Measurements from ENCODE around the gene BCL7B. TPM values are rescaled to one million over a fixed set of nuclear protein-coding genes. Genes with fewer than 3 reads are reported as not detected.
"Not testable (repeated sequence)": the region's sequence is repeated elsewhere in the genome, so short reads cannot be mapped to it uniquely, and the experiment has no call there.

Gene BCL7B
- total and polyA plus RNA-seq, 2 donors: 13.3 to 54.9 TPM

- Histone ChIP-seq H3K27me3 (ENCODE audit: control insufficient read depth in 2 of 2, insufficient read depth in 1 of 2, low read length in 1 of 2) (no peaks in the 10 kb centered on the region), H3K36me3 (ENCODE audit: control insufficient read depth in 2 of 2, insufficient read depth in 2 of 2, low read length in 1 of 2) (peaks cover 68 to 91% of the 10 kb centered on the region in 2 donors), H3K27ac (ENCODE audit: low read depth in 1 of 2, low read length in 1 of 2) (no peak overlapping the region), H3K4me3 (ENCODE audit: low read length in 2 of 2) (no peak overlapping the region), H3K4me1 (ENCODE audit: control insufficient read depth in 2 of 2, insufficient read depth in 2 of 2, low read length in 2 of 2) (no peaks in the 10 kb centered on the region), H3K9me3 (ENCODE audit: control insufficient read depth in 2 of 2, insufficient read depth in 1 of 2, low read length in 1 of 2) (no peaks in the 10 kb centered on the region)
- 99% methylated on average over 7 of the region's 7 CpGs for WGBS
- no peak for DNase-seq (ENCODE audit: low read depth in 6 of 9, low spot score in 9 of 9)
These were observed 60.9 kb downstream of the BCL7B start for GRCh38 chr7:73496626-73497025.

- H3K27ac ChIP-seq (ENCODE audit: low read depth in 1 of 2, low read length in 1 of 2); H3K4me1 ChIP-seq (ENCODE audit: control insufficient read depth in 2 of 2, insufficient read depth in 2 of 2, low read length in 2 of 2); DNase-seq (ENCODE audit: low read depth in 6 of 9, low spot score in 9 of 9); H3K9me3 ChIP-seq (ENCODE audit: control insufficient read depth in 2 of 2, insufficient read depth in 1 of 2, low read length in 1 of 2); H3K4me3 ChIP-seq (ENCODE audit: low read length in 2 of 2); H3K27me3 ChIP-seq (ENCODE audit: control insufficient read depth in 2 of 2, insufficient read depth in 1 of 2, low read length in 1 of 2): not testable (repeated sequence)
- 98% methylated on average over 2 of the region's 2 CpGs for WGBS
- H3K36me3 ChIP-seq (ENCODE audit: control insufficient read depth in 2 of 2, insufficient read depth in 2 of 2, low read length in 1 of 2): peaks cover 68 to 89% of the 10 kb centered on the region in 2 donors
These were observed 62.0 kb downstream of the BCL7B start for GRCh38 chr7:73495507-73495906.

GRCh38 chr7:73489976-73490375 is 67.5 kb downstream of the BCL7B start:
- no peak for DNase-seq (ENCODE audit: low read depth in 6 of 9, low spot score in 9 of 9)
- H3K9me3 ChIP-seq (ENCODE audit: control insufficient read depth in 2 of 2, insufficient read depth in 1 of 2, low read length in 1 of 2): no peaks in the 10 kb centered on the region
- no peaks in the 10 kb centered on the region for H3K27me3 ChIP-seq (ENCODE audit: control insufficient read depth in 2 of 2, insufficient read depth in 1 of 2, low read length in 1 of 2)
- no peak overlapping the region for H3K27ac ChIP-seq (ENCODE audit: low read depth in 1 of 2, low read length in 1 of 2)
- H3K4me3 ChIP-seq (ENCODE audit: low read length in 2 of 2): no peak overlapping the region
- peaks cover 45 to 82% of the 10 kb centered on the region in 2 donors for H3K36me3 ChIP-seq (ENCODE audit: control insufficient read depth in 2 of 2, insufficient read depth in 2 of 2, low read length in 1 of 2)
- no peaks in the 10 kb centered on the region for H3K4me1 ChIP-seq (ENCODE audit: control insufficient read depth in 2 of 2, insufficient read depth in 2 of 2, low read length in 2 of 2)

- WGBS: 97% methylated on average over 1 of the region's 1 CpG
- H3K27ac ChIP-seq (ENCODE audit: low read depth in 1 of 2, low read length in 1 of 2): no peak overlapping the region
- H3K36me3 ChIP-seq (ENCODE audit: control insufficient read depth in 2 of 2, insufficient read depth in 2 of 2, low read length in 1 of 2): peaks cover 43 to 81% of the 10 kb centered on the region in 2 donors
These were observed 70.0 kb downstream of the BCL7B start for GRCh38 chr7:73487486-73487885.

More at GRCh38 chr7:73487486-73487885, 70.0 kb downstream of the BCL7B start:
- no peak for DNase-seq (ENCODE audit: low read depth in 6 of 9, low spot score in 9 of 9)
- Histone ChIP-seq H3K27me3 (ENCODE audit: control insufficient read depth in 2 of 2, insufficient read depth in 1 of 2, low read length in 1 of 2) (no peaks in the 10 kb centered on the region), H3K9me3 (ENCODE audit: control insufficient read depth in 2 of 2, insufficient read depth in 1 of 2, low read length in 1 of 2) (no peaks in the 10 kb centered on the region), H3K4me3 (ENCODE audit: low read length in 2 of 2) (no peak overlapping the region), H3K4me1 (ENCODE audit: control insufficient read depth in 2 of 2, insufficient read depth in 2 of 2, low read length in 2 of 2) (no peaks in the 10 kb centered on the region)

Other genes with a start within 250 kb of the BCL7B start
- gene NSUN5, start 248.9 kb downstream of the BCL7B start, total RNA-seq: 28.9 TPM
- 42.1 TPM for gene NSUN5, start 248.9 kb downstream of the BCL7B start, polyA plus RNA-seq
- gene TRIM50, start 229.6 kb downstream of the BCL7B start, total RNA-seq: 0.09 TPM
- 0.21 TPM for gene TRIM50, start 229.6 kb downstream of the BCL7B start, polyA plus RNA-seq
- gene FKBP6, start 229.5 kb downstream of the BCL7B start, total RNA-seq: 0.19 TPM
- gene FKBP6, start 229.5 kb downstream of the BCL7B start, polyA plus RNA-seq: 0.50 TPM
- gene FZD9, start 123.9 kb downstream of the BCL7B start, total RNA-seq: 0.76 TPM
- gene FZD9, start 123.9 kb downstream of the BCL7B start, polyA plus RNA-seq: 0.62 TPM
- 50.1 TPM for gene BAZ1B, start 35.4 kb downstream of the BCL7B start, total RNA-seq
- gene BAZ1B, start 35.4 kb downstream of the BCL7B start, polyA plus RNA-seq: 18.7 TPM
- 18.2 TPM for gene TBL2, start 20.9 kb upstream of the BCL7B start, total RNA-seq
- gene TBL2, start 20.9 kb upstream of the BCL7B start, polyA plus RNA-seq: 16.1 TPM
- gene MLXIPL, start 66.8 kb upstream of the BCL7B start, total RNA-seq: 0.05 TPM
- gene MLXIPL, start 66.8 kb upstream of the BCL7B start, polyA plus RNA-seq: 25.3 TPM
- gene VPS37D, start 110.1 kb upstream of the BCL7B start, total RNA-seq: 1.2 TPM
- gene VPS37D, start 110.1 kb upstream of the BCL7B start, polyA plus RNA-seq: 2.7 TPM
- gene DNAJC30, start 125.8 kb upstream of the BCL7B start, total RNA-seq: 3.7 TPM
- 8.0 TPM for gene DNAJC30, start 125.8 kb upstream of the BCL7B start, polyA plus RNA-seq
- gene BUD23, start 125.9 kb upstream of the BCL7B start, total RNA-seq: 43.4 TPM
- gene BUD23, start 125.9 kb upstream of the BCL7B start, polyA plus RNA-seq: 71.0 TPM
- gene STX1A, start 162.0 kb upstream of the BCL7B start, total RNA-seq: 2.2 TPM
- 5.4 TPM for gene STX1A, start 162.0 kb upstream of the BCL7B start, polyA plus RNA-seq
- 10.2 TPM for gene ABHD11, start 181.1 kb upstream of the BCL7B start, total RNA-seq
- 22.8 TPM for gene ABHD11, start 181.1 kb upstream of the BCL7B start, polyA plus RNA-seq
- gene CLDN3, start 212.6 kb upstream of the BCL7B start, total RNA-seq: 6.0 TPM
- gene CLDN3, start 212.6 kb upstream of the BCL7B start, polyA plus RNA-seq: 20.9 TPM

Data from thymus (tissue), 11 donors.